OCI-LY3 (cell line): ENCODE data around the gene BRAF.
"Not testable (repeated sequence)": the region's sequence is repeated elsewhere in the genome, so short reads cannot be mapped to it uniquely, and the experiment has no call there.

Source experiments
- H2AFZ ChIP-seq: fragments of 200-600, 300-600 bp; shearing (Covaris generic); 2 replicates; pipeline ENCODE4 v1.6.0; 2014; ENCODE audit warnings: antibody characterized with exemption, low read depth, low read length
- H3K27ac ChIP-seq: fragments of 200-600, 300-600 bp; sonication (generic); 2 replicates; pipeline ENCODE4 v1.5.1; 2014; ENCODE audit warnings: mild to moderate bottlenecking, low read length, moderate library complexity, mixed read lengths
- H3K27me3 ChIP-seq: fragments of 200-600, 300-600 bp; sonication (generic); 2 replicates; pipeline ENCODE4 v1.6.1; 2014; ENCODE audit warnings: low read depth, low read length, mixed read lengths
- H3K36me3 ChIP-seq: fragments of 200-600, 300-600 bp; sonication (generic); replicated peaks from 2 replicates; pipeline ENCODE3; 2014; ENCODE audit warnings: low read depth, low read length, mixed read lengths
- H3K4me1 ChIP-seq: fragments of 300-600, 200-600 bp; sonication (generic); 2 replicates; pipeline ENCODE4 v1.6.1; 2014; ENCODE audit warnings: low read length, mixed read lengths
- H3K4me2 ChIP-seq: fragments of 200-600, 300-600 bp; sonication (generic); 2 replicates; pipeline ENCODE4 v1.6.1; 2014; ENCODE audit warnings: low read length, mixed read lengths
- H3K4me3 ChIP-seq: fragments of 300-600, 200-600 bp; sonication (generic); 2 replicates; pipeline ENCODE4 v1.5.1; 2014; ENCODE audit warnings: antibody characterized with exemption, mild to moderate bottlenecking, low read length, moderate library complexity
- H3K79me2 ChIP-seq: fragments of 300-600, 200-600 bp; shearing (Covaris generic); 2 replicates; pipeline ENCODE4 v1.6.1; 2014; ENCODE audit warnings: mild to moderate bottlenecking, low read length, mixed read lengths
- H3K9ac ChIP-seq: fragments of 300-600, 200-600 bp; shearing (Covaris generic); 2 replicates; pipeline ENCODE4 v1.6.0; 2014; ENCODE audit warnings: mild to moderate bottlenecking, low read length, moderate library complexity
- H3K9me3 ChIP-seq: fragments of 200-600, 300-600 bp; shearing (Covaris generic); 2 replicates; pipeline ENCODE4 v1.6.1; 2014; ENCODE audit warnings: low read length, mixed read lengths; ENCODE audit not compliant: insufficient read depth
- H4K20me1 ChIP-seq: fragments of 200-600, 300-600 bp; sonication (generic); 2 replicates; pipeline ENCODE4 v1.6.1; 2016; ENCODE audit warnings: low read length, mixed read lengths; ENCODE audit not compliant: insufficient read depth
- CTCF ChIP-seq: fragments of 200-600, 300-600 bp; sonication (generic); IDR thresholded peaks from 2 replicates; pipeline ENCODE4 v1.5.1; 2014; ENCODE audit warnings: antibody characterized with exemption, low read length, low read depth
- EZH2phosphoT487 ChIP-seq: fragments of 200-600 bp; shearing (Covaris generic); IDR thresholded peaks from 2 replicates; pipeline ENCODE4 v1.6.1; 2018; ENCODE audit warnings: antibody characterized with exemption, mixed run types, low read depth

Gene BRAF

GRCh38 chr7:140678816-140679130 is 246.0 kb downstream of the BRAF start:
- Histone ChIP-seq H4K20me1 (no peaks in the 10 kb centered on the region), H3K36me3 (peaks cover 15% of the 10 kb centered on the region), H3K27me3 (no peaks in the 10 kb centered on the region), H3K27ac (no peak overlapping the region), H3K4me1 (peaks cover 31% of the 10 kb centered on the region), H3K9me3 (no peaks in the 10 kb centered on the region), H2AFZ (no peak overlapping the region), H3K4me2 (no peak overlapping the region), H3K4me3 (no peak overlapping the region), H3K9ac (no peak overlapping the region), H3K79me2 (no peaks in the 10 kb centered on the region)
- TF ChIP-seq EZH2phosphoT487 (no peak), CTCF (no peak)

- Histone ChIP-seq H3K4me1 (peaks cover 34% of the 10 kb centered on the region), H3K4me3 (no peak overlapping the region), H3K79me2 (no peaks in the 10 kb centered on the region), H3K9me3 (no peaks in the 10 kb centered on the region), H3K27me3 (no peaks in the 10 kb centered on the region), H3K27ac (no peak overlapping the region), H4K20me1 (no peaks in the 10 kb centered on the region), H3K9ac (no peak overlapping the region), H2AFZ (no peak overlapping the region), H3K36me3 (peaks cover 15% of the 10 kb centered on the region), H3K4me2 (no peak overlapping the region)
- TF ChIP-seq EZH2phosphoT487 = no peak
- TF ChIP-seq CTCF = no peak
Measured at GRCh38 chr7:140678081-140678815, 246.5 kb downstream of the BRAF start.

- Histone ChIP-seq H3K36me3 (peaks cover 15% of the 10 kb centered on the region), H2AFZ (no peak overlapping the region), H3K27me3 (no peaks in the 10 kb centered on the region), H3K27ac (no peak overlapping the region), H3K9ac (no peak overlapping the region), H3K4me3 (no peak overlapping the region), H3K4me2 (no peak overlapping the region), H4K20me1 (no peaks in the 10 kb centered on the region), H3K4me1 (peaks cover 34% of the 10 kb centered on the region), H3K9me3 (no peaks in the 10 kb centered on the region), H3K79me2 (no peaks in the 10 kb centered on the region)
- TF ChIP-seq CTCF = no peak
- TF ChIP-seq EZH2phosphoT487 = no peak
Measured at GRCh38 chr7:140677496-140677895, 247.2 kb downstream of the BRAF start.

GRCh38 chr7:140676956-140677355 is 247.8 kb downstream of the BRAF start:
- H3K4me1 ChIP-seq = peaks cover 39% of the 10 kb centered on the region
- H2AFZ ChIP-seq, H4K20me1 ChIP-seq, H3K27ac ChIP-seq, H3K4me3 ChIP-seq, H3K9ac ChIP-seq, H3K9me3 ChIP-seq, H3K27me3 ChIP-seq, H3K79me2 ChIP-seq: not testable (repeated sequence)
- peaks cover 15% of the 10 kb centered on the region for H3K36me3 ChIP-seq
- H3K4me2 ChIP-seq = peak overlapping the region; percentile 58; the same call in 1 of the 2 replicates
